Trophoblast cell (in vitro differentiated cells and primary cell): ENCODE data around the gene WWC2.
A peak's percentile ranks its signal among the peaks of the same experiment; 100 is the strongest.

Experiments
- DNase-seq, 2 donors: peaks; one replicate each; pipeline ENCODE4 v3.0.0-alpha.2; 2016
- H2AFZ ChIP-seq: 2 replicates; pipeline ENCODE4 v1.6.1; 2013; ENCODE audit warnings: low read length, moderate library complexity, mild to moderate bottlenecking; ENCODE audit not compliant: insufficient read depth, poor library complexity
- H2AK5ac ChIP-seq: 2 replicates; pipeline ENCODE4 v1.6.1; 2013; ENCODE audit warnings: mild to moderate bottlenecking, low read length
- H2BK120ac ChIP-seq: 2 replicates; pipeline ENCODE4 v1.6.1; 2013; ENCODE audit warnings: low read length, mild to moderate bottlenecking, moderate library complexity; ENCODE audit not compliant: insufficient read depth, poor library complexity
- H2BK12ac ChIP-seq: 2 replicates; pipeline ENCODE4 v1.6.1; 2013; ENCODE audit warnings: mild to moderate bottlenecking, low read length, moderate library complexity
- H2BK5ac ChIP-seq: 2 replicates; pipeline ENCODE4 v1.6.1; 2013; ENCODE audit warnings: low read length, low read depth, moderate library complexity, mild to moderate bottlenecking; ENCODE audit not compliant: poor library complexity
- H3K14ac ChIP-seq: 2 replicates; pipeline ENCODE4 v1.6.1; 2013; ENCODE audit warnings: mild to moderate bottlenecking, low read length
- H3K18ac ChIP-seq: 2 replicates; pipeline ENCODE4 v1.6.1; 2013; ENCODE audit warnings: mild to moderate bottlenecking, low read length
- H3K23ac ChIP-seq: 2 replicates; pipeline ENCODE4 v1.6.1; 2013; ENCODE audit warnings: low read length
- H3K27ac ChIP-seq: 2 replicates; pipeline ENCODE4 v1.5.1; 2013; ENCODE audit warnings: low read depth, mild to moderate bottlenecking, inconsistent platforms, low read length, moderate library complexity
- H3K27me3 ChIP-seq: 2 replicates; pipeline ENCODE4 v1.6.1; 2013; ENCODE audit warnings: inconsistent platforms, mild to moderate bottlenecking, low read length, moderate library complexity; ENCODE audit not compliant: insufficient read depth
- H3K36me3 ChIP-seq, 2 experiments: 1 replicate in 1 of 2; 2 replicates in 1 of 2; pipeline ENCODE4 v1.6.1; 2013; ENCODE audit warnings: low read length in 2 of 2, mild to moderate bottlenecking in 2 of 2, moderate library complexity in 1 of 2; ENCODE audit not compliant: insufficient read depth in 2 of 2, control insufficient read depth in 1 of 2
- H3K4ac ChIP-seq: 2 replicates; pipeline ENCODE4 v1.6.1; 2013; ENCODE audit warnings: low read depth, mild to moderate bottlenecking, low read length, moderate library complexity
- H3K4me1 ChIP-seq, 2 experiments: 1 replicate in 1 of 2; 2 replicates in 1 of 2; pipeline ENCODE4 v1.6.1; 2013; ENCODE audit warnings: low read length in 2 of 2, mild to moderate bottlenecking in 2 of 2, moderate library complexity in 1 of 2; ENCODE audit not compliant: insufficient read depth in 2 of 2, control insufficient read depth in 1 of 2
- H3K4me2 ChIP-seq: 2 replicates; pipeline ENCODE4 v1.6.1; 2013; ENCODE audit warnings: inconsistent platforms, mild to moderate bottlenecking, low read length, moderate library complexity
- H3K4me3 ChIP-seq: 2 replicates; pipeline ENCODE4 v1.5.1; 2013; ENCODE audit warnings: mild to moderate bottlenecking, low read depth, low read length, inconsistent platforms
- H3K79me1 ChIP-seq: one replicate; pipeline ENCODE4 v1.6.1; 2013; ENCODE audit warnings: low read length
- H3K79me2 ChIP-seq: 2 replicates; pipeline ENCODE4 v1.6.1; 2013; ENCODE audit warnings: low read length, mild to moderate bottlenecking; ENCODE audit not compliant: control insufficient read depth, insufficient read depth, poor library complexity
- H3K9ac ChIP-seq: 2 replicates; pipeline ENCODE4 v1.6.1; 2013; ENCODE audit warnings: mild to moderate bottlenecking, low read length
- H3K9me3 ChIP-seq: 2 replicates; pipeline ENCODE4 v1.6.1; 2013; ENCODE audit warnings: low read depth, mild to moderate bottlenecking, control low read depth, inconsistent platforms, low read length; ENCODE audit not compliant: insufficient read depth
- H4K12ac ChIP-seq: 2 replicates; pipeline ENCODE4 v1.6.1; 2013; ENCODE audit warnings: low read depth, mild to moderate bottlenecking, low read length, moderate library complexity
- H4K8ac ChIP-seq: 2 replicates; pipeline ENCODE4 v1.6.1; 2013; ENCODE audit warnings: low read depth, mild to moderate bottlenecking, low read length, moderate library complexity
- H4K91ac ChIP-seq: one replicate; pipeline ENCODE4 v1.6.1; 2013; ENCODE audit warnings: low read depth, mild to moderate bottlenecking, low read length, moderate library complexity
- WGBS: extraction: QIAGEN DNeasy Blood & Tissue Kit; methylation state at CpG from one replicate; pipeline ENCODE4 v1.1.7; 2013; ENCODE audit warnings: missing lambda C conversion rate; ENCODE audit not compliant: insufficient read length, insufficient coverage; ENCODE audit errors: extremely low coverage; 5-methylcytosine and 5-hydroxymethylcytosine counted together

WWC2 gene

GRCh38 chr4:183185018-183185417, 86.0 kb downstream of the WWC2 start:
- Histone ChIP-seq H3K23ac (no peak overlapping the region), H3K79me2 (no peaks in the 10 kb centered on the region), H2BK120ac (no peak overlapping the region), H3K4me2 (no peak overlapping the region), H3K9ac (no peak overlapping the region), H3K4me3 (no peak overlapping the region), H2AK5ac (no peak overlapping the region), H4K91ac (no peak overlapping the region), H2AFZ (no peak overlapping the region), H3K18ac (no peak overlapping the region), H4K12ac (no peak overlapping the region), H4K8ac (no peak overlapping the region), H3K79me1 (no peaks in the 10 kb centered on the region), H3K14ac (no peak overlapping the region), H2BK5ac (no peak overlapping the region), H3K27ac (no peak overlapping the region), H3K9me3 (no peaks in the 10 kb centered on the region), H3K36me3 (no peaks in the 10 kb centered on the region), H3K27me3 (no peaks in the 10 kb centered on the region), H3K4me1 (peaks cover 2 to 3% of the 10 kb centered on the region in 2 experiments), H3K4ac (no peak overlapping the region), H2BK12ac (no peak overlapping the region)
- WGBS = no CpG with 5 or more reads among the region's 5 CpGs
- DNase-seq = peak in 1 of 2 donors; percentile 12

GRCh38 chr4:183185559-183185958, 86.5 kb downstream of the WWC2 start:
- DNase-seq = no peak
- no peak overlapping the region for H4K91ac ChIP-seq
- H4K8ac ChIP-seq = no peak overlapping the region
- no CpG with 5 or more reads among the region's 2 CpGs for WGBS
- H3K79me2 ChIP-seq = no peaks in the 10 kb centered on the region
- no peak overlapping the region for H3K9ac ChIP-seq
- H3K27me3 ChIP-seq = no peaks in the 10 kb centered on the region
- H2BK120ac ChIP-seq = no peak overlapping the region
- H3K36me3 ChIP-seq = no peaks in the 10 kb centered on the region
- H2AK5ac ChIP-seq = no peak overlapping the region
- H3K23ac ChIP-seq = no peak overlapping the region
- H4K12ac ChIP-seq = no peak overlapping the region
- no peak overlapping the region for H3K4me2 ChIP-seq
- no peak overlapping the region for H2AFZ ChIP-seq
- H2BK5ac ChIP-seq = no peak overlapping the region
- no peak overlapping the region for H3K14ac ChIP-seq
- H3K4me1 ChIP-seq = peaks cover 2 to 3% of the 10 kb centered on the region in 2 experiments
- no peak overlapping the region for H3K4me3 ChIP-seq
- no peak overlapping the region for H2BK12ac ChIP-seq
- H3K18ac ChIP-seq = no peak overlapping the region
- no peak overlapping the region for H3K4ac ChIP-seq
- H3K9me3 ChIP-seq = no peaks in the 10 kb centered on the region
- H3K27ac ChIP-seq = no peak overlapping the region
- H3K79me1 ChIP-seq = no peaks in the 10 kb centered on the region

- Histone ChIP-seq H3K36me3 (no peaks in the 10 kb centered on the region), H3K27me3 (no peaks in the 10 kb centered on the region), H3K79me2 (no peaks in the 10 kb centered on the region), H3K27ac (no peak overlapping the region), H2AK5ac (no peak overlapping the region), H3K23ac (no peak overlapping the region), H3K14ac (no peak overlapping the region), H2BK5ac (no peak overlapping the region), H3K4ac (no peak overlapping the region), H4K12ac (no peak overlapping the region), H2BK12ac (no peak overlapping the region), H3K79me1 (no peaks in the 10 kb centered on the region), H3K4me1 (peaks cover 2 to 3% of the 10 kb centered on the region in 2 experiments), H3K4me2 (no peak overlapping the region), H2AFZ (no peak overlapping the region), H2BK120ac (no peak overlapping the region), H3K4me3 (no peak overlapping the region), H3K18ac (no peak overlapping the region), H4K8ac (no peak overlapping the region), H3K9ac (no peak overlapping the region), H3K9me3 (no peaks in the 10 kb centered on the region), H4K91ac (no peak overlapping the region)
- WGBS = no CpG with 5 or more reads among the region's 4 CpGs
- DNase-seq = no peak
Observed at GRCh38 chr4:183186813-183187212, 87.8 kb downstream of the WWC2 start.

GRCh38 chr4:183190900-183191527, 92.0 kb downstream of the WWC2 start:
- no peak overlapping the region for H3K4me2 ChIP-seq
- no peaks in the 10 kb centered on the region for H3K79me2 ChIP-seq
- no peak overlapping the region for H2AFZ ChIP-seq
- no peaks in the 10 kb centered on the region for H3K27me3 ChIP-seq
- no peak overlapping the region for H2BK120ac ChIP-seq
- H3K9me3 ChIP-seq = no peaks in the 10 kb centered on the region
- no peak for DNase-seq
- no CpG with 5 or more reads among the region's 4 CpGs for WGBS
- no peak overlapping the region for H3K27ac ChIP-seq
- no peaks in the 10 kb centered on the region for H3K4me1 ChIP-seq
- H2BK5ac ChIP-seq = no peak overlapping the region
- H3K79me1 ChIP-seq = no peaks in the 10 kb centered on the region
- no peak overlapping the region for H3K18ac ChIP-seq
- H3K4me3 ChIP-seq = no peak overlapping the region
- H3K36me3 ChIP-seq = no peaks in the 10 kb centered on the region
- no peak overlapping the region for H2BK12ac ChIP-seq
- H3K4ac ChIP-seq = no peak overlapping the region
- H4K91ac ChIP-seq = no peak overlapping the region
- H4K8ac ChIP-seq = no peak overlapping the region
- H4K12ac ChIP-seq = no peak overlapping the region
- H3K9ac ChIP-seq = no peak overlapping the region
- H3K23ac ChIP-seq = no peak overlapping the region
- no peak overlapping the region for H3K14ac ChIP-seq
- H2AK5ac ChIP-seq = no peak overlapping the region
